ENCODE measurements around the gene SERPINA6.

The SERPINA6 gene

GRCh38 chr14:94362614-94363133 is 39.5 kb upstream of the SERPINA6 start:
- DNase-seq (ENCODE audit: low read depth): no peak
- H3K4me3 ChIP-seq (ENCODE audit: low read length): no peak overlapping the region

GRCh38 chr14:94361682-94362081 is 38.5 kb upstream of the SERPINA6 start:
- H3K4me3 ChIP-seq (ENCODE audit: low read length): no peak overlapping the region
- DNase-seq (ENCODE audit: low read depth): no peak
- no peak for TF ChIP-seq CTCF (conservative IDR thresholded peaks at IDR 0.05; ENCODE audit: low read length)

More at GRCh38 chr14:94362614-94363133, 39.5 kb upstream of the SERPINA6 start:
- no peak for TF ChIP-seq CTCF (conservative IDR thresholded peaks at IDR 0.05; ENCODE audit: low read length)

GRCh38 chr14:94360945-94361565 is 37.9 kb upstream of the SERPINA6 start:
- no peak for DNase-seq (ENCODE audit: low read depth)
- H3K4me3 ChIP-seq (ENCODE audit: low read length): no peak overlapping the region
- no peak for TF ChIP-seq CTCF (conservative IDR thresholded peaks at IDR 0.05; ENCODE audit: low read length)

- no peak for DNase-seq (ENCODE audit: low read depth)
- H3K4me3 ChIP-seq (ENCODE audit: low read length): no peak overlapping the region
- TF ChIP-seq CTCF (conservative IDR thresholded peaks at IDR 0.05; ENCODE audit: low read length): no peak
These were observed 34.0 kb upstream of the SERPINA6 start for GRCh38 chr14:94357166-94357565.

GRCh38 chr14:94356379-94357056 is 33.4 kb upstream of the SERPINA6 start:
- TF ChIP-seq CTCF (conservative IDR thresholded peaks at IDR 0.05; ENCODE audit: low read length): no peak
- no peak for DNase-seq (ENCODE audit: low read depth)
- H3K4me3 ChIP-seq (ENCODE audit: low read length): no peak overlapping the region

- peak; percentile 76 for DNase-seq (ENCODE audit: low read depth)
- TF ChIP-seq CTCF (conservative IDR thresholded peaks at IDR 0.05; ENCODE audit: low read length): peak; percentile 70
- H3K4me3 ChIP-seq (ENCODE audit: low read length): no peak overlapping the region
These were observed 32.2 kb upstream of the SERPINA6 start for GRCh38 chr14:94355191-94355794.

Measured in AG10803 (cell line).